Measurements from ENCODE around the gene IPMK. TPM values are rescaled to one million over a fixed set of nuclear protein-coding genes. Genes with fewer than 3 reads are reported as not detected.

IPMK gene
- total RNA-seq, 1 donor from 2014 or later = 6.2 TPM

GRCh38 chr10:58175990-58176900 is 91.4 kb downstream of the IPMK start:
- no peak overlapping the region for H3K4me3 ChIP-seq (ENCODE audit: low read depth, low read length)
- DNase-seq (ENCODE audit: low read depth) = no peak
- TF ChIP-seq CTCF (conservative IDR thresholded peaks at IDR 0.05; ENCODE audit: low read depth, low read length) = no peak

GRCh38 chr10:58174831-58175230 is 92.9 kb downstream of the IPMK start:
- H3K4me3 ChIP-seq (ENCODE audit: low read depth, low read length) = no peak overlapping the region
- TF ChIP-seq CTCF (conservative IDR thresholded peaks at IDR 0.05; ENCODE audit: low read depth, low read length) = no peak
- DNase-seq (ENCODE audit: low read depth) = no peak

GRCh38 chr10:58173391-58173790 is 94.3 kb downstream of the IPMK start:
- H3K4me3 ChIP-seq (ENCODE audit: low read depth, low read length) = no peak overlapping the region
- no peak for DNase-seq (ENCODE audit: low read depth)
- no peak for TF ChIP-seq CTCF (conservative IDR thresholded peaks at IDR 0.05; ENCODE audit: low read depth, low read length)

DNA sequence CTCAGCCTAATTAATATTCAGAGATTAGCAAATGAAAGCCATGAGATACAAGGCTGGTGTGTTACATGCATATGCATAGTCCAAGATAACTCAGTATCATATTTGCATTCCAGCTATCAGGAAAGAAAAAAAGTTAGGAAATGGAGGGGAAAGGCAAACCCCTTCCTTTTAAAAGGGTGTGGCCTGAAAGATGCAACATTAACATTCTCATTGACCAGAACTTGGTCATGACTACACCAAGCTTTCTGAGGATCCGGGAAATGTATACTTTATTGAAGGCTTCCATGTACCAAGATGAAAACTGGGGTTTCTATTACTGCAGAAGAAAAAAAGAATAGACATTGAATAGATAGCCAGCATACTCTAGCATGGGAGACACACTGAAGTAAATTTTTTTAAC is 96.5 kb downstream of the IPMK start:
- no peak for DNase-seq (ENCODE audit: low read depth)
- no peak for TF ChIP-seq CTCF (conservative IDR thresholded peaks at IDR 0.05; ENCODE audit: low read depth, low read length)
- no peak overlapping the region for H3K4me3 ChIP-seq (ENCODE audit: low read depth, low read length)

- no peak for TF ChIP-seq CTCF (conservative IDR thresholded peaks at IDR 0.05; ENCODE audit: low read depth, low read length)
- no peak overlapping the region for H3K4me3 ChIP-seq (ENCODE audit: low read depth, low read length)
- DNase-seq (ENCODE audit: low read depth) = no peak
Observed at GRCh38 chr10:58164517-58164916, 103.2 kb downstream of the IPMK start.

GRCh38 chr10:58158806-58159205 is 108.9 kb downstream of the IPMK start:
- no peak for DNase-seq (ENCODE audit: low read depth)
- no peak for TF ChIP-seq CTCF (conservative IDR thresholded peaks at IDR 0.05; ENCODE audit: low read depth, low read length)
- no peak overlapping the region for H3K4me3 ChIP-seq (ENCODE audit: low read depth, low read length)
